NK-92 treated with Interleukin-12 subunit alpha and Interleukin-12 subunit beta, amount 100 ng/mL, for 24 hours (cell line): Measurements from ENCODE around the gene PCIF1.
"Not testable (repeated sequence)": the region's sequence is repeated elsewhere in the genome, so short reads cannot be mapped to it uniquely, and the experiment has no call there.

ENCODE experiments used
- DNase-seq: peaks from one replicate; lab custom pipeline; 2025; lab: John Stamatoyannopoulos, UW

Gene PCIF1

DNA sequence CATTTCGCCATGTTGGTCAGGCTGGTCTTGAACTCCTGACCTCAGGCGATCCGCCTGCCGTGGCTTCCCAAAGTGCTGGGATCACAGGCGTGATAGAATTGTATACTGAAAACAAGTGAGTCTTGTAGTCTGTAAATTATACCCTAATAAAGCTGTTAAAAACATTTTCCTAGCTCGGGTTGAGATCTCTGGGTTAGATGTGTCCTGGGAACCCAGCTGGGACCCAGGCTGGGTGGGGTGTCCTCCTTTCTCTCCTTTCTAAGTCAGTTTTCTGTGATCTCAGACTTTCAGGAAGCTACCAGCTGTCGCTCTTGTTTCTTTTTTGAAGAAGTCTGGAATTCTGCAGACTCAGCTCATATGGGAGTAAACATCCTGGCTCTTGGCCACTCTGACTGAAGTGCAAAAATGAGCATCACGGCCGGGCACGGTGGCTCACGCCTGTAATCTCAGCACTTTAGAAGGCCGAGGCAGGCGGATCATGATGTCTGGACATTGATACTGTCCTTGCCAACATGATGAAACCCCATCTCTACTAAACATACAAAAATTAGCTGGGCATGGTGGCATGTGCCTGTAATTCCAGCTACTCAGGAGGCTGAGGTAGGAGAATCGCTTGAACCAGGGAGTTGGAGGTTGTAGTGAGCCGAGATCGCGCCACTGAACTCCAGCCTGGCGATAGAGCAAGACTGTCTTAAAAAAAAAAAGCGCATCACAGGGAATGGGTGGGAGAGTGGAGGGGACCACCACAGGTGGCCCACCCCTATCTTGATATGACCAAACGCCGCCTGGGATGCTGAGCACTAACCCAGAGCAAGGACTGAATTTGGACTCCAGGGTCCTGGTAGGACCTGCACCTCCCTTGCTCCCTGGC is 9.9 kb upstream of the PCIF1 start:
- no peak for DNase-seq

- no peak for DNase-seq
Measured at GRCh38 chr20:45925821-45926506, 8.5 kb upstream of the PCIF1 start.

DNA sequence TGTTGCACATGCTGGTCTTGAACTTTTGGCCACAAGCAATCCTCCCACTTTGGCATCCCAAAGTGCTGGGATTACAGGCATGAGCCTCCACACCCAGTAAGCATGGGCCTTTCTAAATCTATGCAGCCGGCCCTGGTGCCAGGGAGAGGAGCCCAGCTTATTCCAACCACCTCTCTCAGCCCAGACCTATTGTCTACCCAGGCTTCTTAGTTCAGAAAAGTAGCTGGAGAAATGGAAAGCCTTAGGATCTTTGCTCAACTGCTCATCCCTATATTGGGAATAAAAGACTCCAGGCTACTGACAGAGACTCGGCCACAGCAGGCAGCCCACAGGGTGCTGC is 7.8 kb upstream of the PCIF1 start:
- no peak for DNase-seq

DNA sequence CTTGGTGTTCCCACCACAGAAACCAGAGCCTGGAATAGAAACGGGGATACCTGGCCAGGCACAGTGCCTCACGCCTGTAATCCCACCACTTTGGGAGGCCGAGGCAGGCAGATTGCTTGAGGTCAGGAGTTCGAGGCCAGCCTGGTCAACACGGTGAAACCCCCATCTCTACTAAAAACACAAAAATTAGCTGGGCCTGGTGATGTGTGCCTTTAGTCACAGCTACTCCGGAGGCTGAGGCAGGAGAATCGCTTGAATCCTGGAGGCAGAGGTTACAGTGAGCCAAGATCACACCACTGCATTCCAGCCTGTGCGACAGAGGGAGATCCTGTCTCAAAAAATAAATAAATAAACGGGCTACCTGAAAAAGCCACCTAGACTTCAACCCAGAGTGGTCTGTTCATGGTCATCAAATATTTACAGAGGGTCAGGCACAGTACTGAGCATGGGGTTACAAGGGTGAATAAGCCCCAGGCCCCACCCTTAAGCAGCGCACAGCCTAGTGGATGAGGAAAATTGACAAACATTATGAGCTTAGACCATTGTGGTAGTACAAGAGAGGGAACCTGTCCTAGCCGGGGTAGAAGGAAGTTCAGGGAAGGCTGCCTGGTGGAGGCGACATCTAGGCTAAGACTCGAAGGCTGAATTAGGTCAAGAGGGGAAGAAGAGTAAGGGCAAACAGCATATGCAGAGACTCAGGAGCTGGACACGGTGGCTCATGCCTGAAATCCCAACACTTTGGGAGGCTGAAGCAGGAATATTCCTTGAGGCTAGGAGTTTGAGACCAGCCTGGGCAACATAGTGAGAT is 7.2 kb upstream of the PCIF1 start:
- DNase-seq: no peak

DNA sequence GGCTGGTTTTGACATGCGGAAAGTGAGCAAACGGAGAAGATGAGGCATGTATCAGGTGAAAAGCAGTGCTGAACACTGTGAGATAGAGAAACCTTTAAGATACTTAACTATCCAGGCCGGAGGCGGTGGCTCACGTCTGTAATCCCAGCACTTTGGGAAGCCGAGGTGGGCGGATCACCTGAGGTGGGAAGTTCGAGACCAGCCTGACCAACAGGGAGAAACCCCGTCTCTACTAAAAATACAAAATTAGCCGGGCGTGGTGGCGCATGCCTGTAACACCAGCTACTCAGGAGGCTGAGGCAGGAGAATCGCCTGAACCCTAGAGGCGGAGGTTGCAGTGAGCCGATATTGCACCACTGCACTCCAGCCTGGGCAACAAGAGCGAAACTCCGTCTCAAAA is 2.8 kb upstream of the PCIF1 start:
- DNase-seq: not testable (repeated sequence)

GRCh38 chr20:45933266-45934045 is 1.0 kb upstream of the PCIF1 start:
- peak; percentile 30 for DNase-seq

- DNase-seq: peak; percentile 80
Measured at GRCh38 chr20:45934046-45934585, 367 bp upstream of the PCIF1 start.

DNA sequence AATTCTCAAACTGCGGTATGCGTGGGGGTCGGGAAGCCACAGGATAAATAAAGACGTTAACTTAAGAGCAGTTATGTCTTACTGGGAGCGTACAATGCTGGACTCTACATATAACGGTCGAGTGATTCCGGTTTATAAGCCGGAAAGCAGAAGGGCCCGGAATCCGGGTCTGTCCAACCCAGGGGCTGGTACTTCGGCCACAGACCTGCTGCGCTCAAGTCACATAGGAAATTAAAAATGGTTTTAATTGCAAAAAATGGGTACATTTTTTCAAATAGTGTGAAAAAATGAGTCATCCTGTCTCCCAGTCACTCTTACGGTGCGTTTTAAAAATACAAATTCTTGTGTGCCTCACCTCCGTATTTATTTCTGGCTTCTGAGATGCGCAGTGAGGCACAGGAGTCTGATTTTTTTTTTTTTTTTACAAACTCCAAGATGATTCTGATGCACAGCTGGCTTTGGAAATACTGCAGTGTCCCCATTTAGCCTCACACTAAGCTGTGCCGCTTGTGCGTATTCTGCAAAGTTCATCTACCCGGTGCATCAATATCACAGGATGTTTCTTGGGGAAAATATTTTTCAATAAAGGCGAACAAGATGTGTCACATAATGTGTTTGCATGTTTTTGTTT is 1.0 kb downstream of the PCIF1 start:
- DNase-seq: no peak

- no peak for DNase-seq
Measured at GRCh38 chr20:45937765-45938164, 3.3 kb downstream of the PCIF1 start.

DNA sequence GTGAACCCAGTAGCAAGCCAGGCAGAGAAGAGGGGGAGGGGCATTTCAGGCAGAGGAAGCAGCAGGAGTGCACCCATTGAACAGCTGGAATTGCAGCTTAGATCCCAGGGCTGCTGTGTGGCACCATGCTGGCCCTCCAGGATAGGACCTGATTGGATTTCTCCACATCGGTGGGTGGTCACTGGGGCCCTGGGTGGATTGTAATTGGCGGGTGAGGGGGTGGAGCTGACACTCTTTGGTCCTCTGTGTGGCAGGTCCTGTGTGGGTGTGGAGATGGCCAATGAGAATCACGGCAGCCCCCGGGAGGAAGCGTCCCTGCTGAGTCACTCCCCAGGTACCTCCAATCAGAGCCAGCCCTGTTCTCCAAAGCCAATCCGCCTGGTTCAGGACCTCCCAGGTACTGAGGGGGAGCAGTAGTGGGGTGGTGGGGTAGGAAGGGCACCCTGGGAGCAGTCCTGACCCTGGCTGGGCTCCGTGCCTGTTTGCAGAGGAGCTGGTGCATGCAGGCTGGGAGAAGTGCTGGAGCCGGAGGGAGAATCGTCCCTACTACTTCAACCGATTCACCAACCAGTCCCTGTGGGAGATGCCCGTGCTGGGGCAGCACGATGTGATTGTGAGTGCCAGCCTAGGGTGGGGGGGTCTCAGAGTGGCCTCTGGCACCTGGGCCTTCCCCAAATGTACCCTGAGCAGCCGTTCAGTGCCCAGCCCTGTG is 4.4 kb downstream of the PCIF1 start:
- DNase-seq: no peak

DNA sequence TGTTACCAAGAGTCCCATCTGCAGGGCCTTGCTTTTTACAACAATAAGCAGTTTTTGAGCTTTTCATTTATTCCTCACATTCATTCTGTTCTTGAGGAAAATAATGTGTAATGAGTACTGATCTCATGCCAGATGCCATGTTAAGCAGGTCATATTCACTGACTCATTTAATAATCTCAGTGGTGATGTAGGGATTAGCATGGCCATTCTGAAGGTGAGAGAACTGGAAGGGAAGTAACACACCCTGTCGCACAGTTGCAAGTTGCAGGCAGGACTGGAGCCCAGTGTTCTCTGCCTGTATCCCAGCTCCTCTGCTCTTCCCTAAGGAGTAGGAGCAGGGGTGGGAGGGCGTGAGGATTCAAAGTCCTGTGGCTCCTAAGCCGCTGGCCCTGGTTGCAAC is 5.6 kb downstream of the PCIF1 start:
- no peak for DNase-seq

DNA sequence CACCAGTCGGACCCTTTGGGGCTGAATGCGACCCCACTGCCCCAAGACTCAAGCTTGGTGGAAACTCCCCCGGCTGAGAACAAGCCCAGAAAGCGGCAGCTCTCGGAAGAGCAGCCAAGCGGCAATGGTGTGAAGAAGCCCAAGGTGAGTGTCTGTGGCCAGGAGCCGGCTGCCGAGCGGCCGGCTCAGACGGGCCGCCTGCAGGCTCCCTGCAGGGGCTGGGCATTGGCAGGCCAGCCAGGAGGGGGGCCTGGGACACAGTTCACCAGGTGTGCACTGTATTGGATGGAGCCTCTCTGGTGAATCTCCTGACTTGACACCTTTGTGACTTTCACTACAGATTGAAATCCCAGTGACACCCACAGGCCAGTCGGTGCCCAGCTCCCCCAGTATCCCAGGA is 6.0 kb downstream of the PCIF1 start:
- no peak for DNase-seq

- DNase-seq: peak; percentile 24
Measured at GRCh38 chr20:45943613-45944012, 9.1 kb downstream of the PCIF1 start.

DNA sequence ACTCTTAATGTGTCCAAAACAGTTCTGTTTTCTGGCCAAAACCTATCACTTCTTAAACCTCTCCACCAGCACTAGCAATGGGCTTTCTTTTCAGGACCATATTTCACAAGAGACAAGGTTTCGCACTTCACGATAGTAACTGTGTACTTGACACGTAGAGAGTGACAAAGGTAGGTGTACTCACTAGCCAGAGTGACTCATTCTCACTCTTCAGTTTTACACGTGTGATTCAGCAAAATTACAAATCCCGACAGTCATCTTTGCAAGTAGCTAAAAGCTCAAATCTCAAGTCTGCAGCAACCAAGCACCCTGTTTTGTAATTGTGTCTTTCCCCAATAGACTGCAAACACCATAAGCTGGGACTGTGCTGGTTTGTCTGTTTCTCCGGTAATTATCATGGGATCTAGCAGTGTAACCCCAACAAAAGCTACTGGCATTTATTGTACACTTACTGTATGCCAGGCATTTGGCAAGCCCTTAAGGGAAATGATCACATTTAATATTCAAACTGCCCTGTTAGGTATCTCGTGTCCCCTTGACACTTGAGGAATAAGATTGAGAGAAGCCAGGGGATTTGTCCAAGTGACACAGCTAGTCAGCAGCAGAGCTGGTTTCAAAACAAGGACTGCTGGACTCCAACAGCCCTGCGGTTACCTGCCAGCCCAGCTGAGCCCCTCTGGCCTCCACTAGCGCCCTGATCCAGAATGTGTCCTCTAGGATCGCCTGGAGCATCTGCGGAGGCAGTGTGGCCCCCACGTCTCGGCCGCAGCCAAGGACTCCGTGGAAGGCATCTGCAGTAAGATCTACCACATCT is 9.9 kb downstream of the PCIF1 start:
- DNase-seq: peak; percentile 50

DNA sequence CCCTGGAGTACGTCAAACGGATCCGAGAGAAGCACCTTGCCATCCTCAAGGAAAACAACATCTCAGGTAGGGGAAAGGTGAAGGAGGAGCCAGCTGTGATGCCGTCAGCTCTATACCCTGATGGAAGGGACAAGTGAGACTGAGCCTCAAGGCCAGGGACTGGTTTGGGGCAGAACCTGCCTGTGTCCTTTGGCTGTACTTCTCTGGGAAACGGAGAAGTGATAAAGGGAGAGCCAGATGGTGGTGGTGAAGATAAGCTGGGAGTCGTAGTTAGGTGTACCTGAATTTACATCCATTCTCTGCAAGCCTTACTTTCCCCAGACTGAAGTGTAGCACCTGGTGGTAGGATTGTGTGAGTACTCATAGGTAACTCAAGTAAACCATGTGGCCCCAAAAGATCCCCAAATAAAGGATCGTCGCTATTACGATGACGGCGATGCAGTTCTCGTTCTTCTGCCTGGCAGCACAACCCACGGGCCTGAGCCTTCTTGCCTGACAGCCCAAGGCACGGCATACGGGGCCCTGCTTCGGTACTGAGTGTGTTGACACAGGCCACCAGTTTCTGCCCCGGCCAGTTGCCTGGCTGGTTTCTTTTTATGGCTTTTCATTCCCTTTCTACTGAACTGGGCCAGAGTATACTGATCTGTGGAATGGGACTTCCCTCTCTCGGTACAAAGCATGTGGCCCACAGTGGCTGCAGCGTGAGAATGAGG is 10.6 kb downstream of the PCIF1 start:
- DNase-seq: no peak

GRCh38 chr20:45945678-45946148 is 11.2 kb downstream of the PCIF1 start:
- DNase-seq: peak; percentile 73

DNA sequence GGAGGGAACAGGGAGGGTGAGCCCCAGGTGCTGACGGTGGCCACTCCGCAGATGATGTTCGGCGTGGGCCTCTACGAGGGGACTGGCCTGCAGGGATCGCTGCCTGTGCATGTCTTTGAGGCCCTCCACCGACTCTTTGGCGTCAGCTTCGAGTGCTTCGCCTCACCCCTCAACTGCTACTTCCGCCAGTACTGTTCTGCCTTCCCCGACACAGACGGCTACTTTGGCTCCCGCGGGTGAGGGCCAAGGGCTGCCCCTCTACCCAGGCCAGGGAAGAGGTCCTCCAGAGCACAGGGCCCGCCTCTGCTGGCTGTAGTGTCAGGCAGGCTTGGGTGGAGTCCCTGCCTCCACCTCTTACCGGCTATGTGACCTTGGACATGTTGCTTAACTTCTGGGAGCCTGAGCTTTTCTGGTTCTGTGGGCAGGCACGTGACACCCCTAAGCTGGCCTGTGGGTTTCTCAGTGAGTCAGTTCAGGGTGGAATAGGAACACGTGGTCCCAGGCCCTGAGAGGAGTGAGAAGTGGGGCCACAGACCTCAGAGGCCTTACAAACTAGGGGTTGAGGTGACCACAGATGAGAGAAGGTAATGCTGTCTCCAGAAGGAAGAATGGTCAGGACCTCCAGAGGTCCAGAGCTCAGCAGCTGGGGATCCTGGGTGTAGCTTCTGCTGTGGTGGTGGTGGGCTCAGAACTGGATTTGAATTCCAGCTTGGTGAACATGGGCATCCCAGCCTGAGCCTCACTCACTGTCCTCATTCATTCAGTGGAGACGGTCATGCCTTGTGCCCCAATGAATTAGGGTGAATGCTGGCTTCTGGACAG is 11.9 kb downstream of the PCIF1 start:
- DNase-seq: peak; percentile 90
